BJ (cell line): ENCODE results near the gene PAX3. TPM values are rescaled to one million over a fixed set of nuclear protein-coding genes. Genes with fewer than 3 reads are reported as not detected.

Experiments
- CTCF ChIA-PET: fragments of 350-600 bp; formaldehyde crosslinking; extraction: SDS; loops from one replicate; lab custom pipeline; 2021; ENCODE audit warnings: antibody characterized with exemption, inconsistent platforms; lab: Yijun Ruan, JAX
- POLR2A ChIA-PET: fragments of 300-600 bp; sonication (Branson Sonifier 250); formaldehyde crosslinking; extraction: SDS; loops from one replicate; lab custom pipeline; 2021; ENCODE audit warnings: antibody characterized with exemption; lab: Charles Lee
- DNase-seq: peaks from one replicate; pipeline ENCODE4 v3.0.0-alpha.2; 2011; ENCODE audit warnings: low read depth
- H3K27me3 ChIP-seq: 2 replicates; pipeline ENCODE4 v1.6.0; 2011; ENCODE audit warnings: low read length; ENCODE audit not compliant: control insufficient read depth, insufficient read depth
- H3K36me3 ChIP-seq: 2 replicates; pipeline ENCODE4 v1.5.1; 2011; ENCODE audit warnings: low read length; ENCODE audit not compliant: control insufficient read depth, insufficient read depth
- H3K4me3 ChIP-seq: 2 replicates; pipeline ENCODE4 v1.5.1; 2011; ENCODE audit warnings: low read depth, mild to moderate bottlenecking, control low read depth, low read length
- CTCF ChIP-seq: IDR thresholded peaks from 2 replicates; pipeline ENCODE4 v1.5.1; 2011; ENCODE audit warnings: low read depth, mild to moderate bottlenecking, control low read depth, inconsistent platforms, low read length, moderate library complexity; ENCODE audit not compliant: insufficient read depth
- polyA plus RNA-seq: library from polyadenylated mRNA; depleted of rRNA; stranded (reverse); fragments of >200 nt; gene quantifications from 2 replicates; pipeline ENCODE4 v1.2.3, GENCODE V29; 2011

The PAX3 gene
- polyA plus RNA-seq, 1 experiment, result 11.1 TPM

DNA sequence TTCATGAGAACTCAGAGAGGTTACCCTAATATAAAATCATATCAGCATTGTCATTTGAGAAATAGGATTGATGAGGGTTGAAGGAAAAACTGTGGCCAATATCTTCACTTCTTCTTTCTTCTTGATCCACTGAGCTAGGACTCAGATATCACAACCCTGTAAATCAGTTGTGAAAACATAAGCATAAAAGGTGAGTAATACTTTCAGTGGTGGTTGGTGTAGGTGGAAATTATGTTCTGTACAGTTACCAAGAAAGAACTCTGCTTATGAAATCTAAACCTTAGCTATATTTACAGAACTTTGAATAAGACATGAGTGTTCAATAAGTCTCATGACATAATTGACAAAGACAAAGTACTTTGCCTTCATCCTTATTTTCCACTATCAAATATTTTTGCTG, 56.3 kb downstream of the PAX3 start:
- CTCF ChIA-PET, result no interaction called here
- Histone ChIP-seq H3K36me3 (no peaks in the 10 kb centered on the region), H3K4me3 (no peak overlapping the region), H3K27me3 (no peaks in the 10 kb centered on the region)
- no peak for DNase-seq
- no peak for TF ChIP-seq CTCF
- POLR2A ChIA-PET, result no interaction called here

DNA sequence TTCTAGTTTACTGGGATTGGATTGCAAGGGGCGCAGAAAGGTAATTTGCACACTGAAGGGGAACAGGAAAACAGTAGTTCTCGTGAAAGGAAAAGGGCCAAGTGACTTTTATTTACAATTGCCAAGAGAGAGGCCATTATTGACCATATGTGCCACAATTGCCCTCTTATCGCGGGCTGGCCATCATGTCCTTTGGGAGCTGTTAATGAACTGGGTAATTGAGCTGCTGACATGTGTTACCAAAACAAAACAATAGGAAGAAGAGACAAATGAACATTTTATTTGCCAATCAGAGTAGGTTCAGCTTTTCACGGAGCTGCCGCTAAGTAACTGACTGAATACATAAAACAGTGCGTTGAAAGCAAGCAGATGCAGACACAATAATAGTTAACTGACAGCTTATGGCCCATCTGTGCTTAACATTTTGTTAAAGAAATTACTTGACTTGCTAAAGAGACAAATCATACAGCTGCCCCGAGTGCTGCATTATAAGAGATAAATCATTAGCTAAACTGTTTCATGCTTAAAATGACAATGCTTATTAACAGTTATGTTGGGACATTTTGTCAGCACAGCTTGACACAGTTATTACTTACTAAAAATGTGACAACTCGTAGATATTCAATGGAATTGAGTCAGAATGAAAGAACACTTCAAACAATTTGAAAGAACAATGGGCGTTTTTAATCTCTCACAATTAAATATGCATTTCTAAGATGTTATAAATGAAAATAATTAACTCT, 57.5 kb downstream of the PAX3 start:
- DNase-seq, result no peak
- no peaks in the 10 kb centered on the region for H3K36me3 ChIP-seq
- no peaks in the 10 kb centered on the region for H3K27me3 ChIP-seq
- POLR2A ChIA-PET, result no interaction called here
- no peak for TF ChIP-seq CTCF
- CTCF ChIA-PET, result no interaction called here
- no peak overlapping the region for H3K4me3 ChIP-seq

DNA sequence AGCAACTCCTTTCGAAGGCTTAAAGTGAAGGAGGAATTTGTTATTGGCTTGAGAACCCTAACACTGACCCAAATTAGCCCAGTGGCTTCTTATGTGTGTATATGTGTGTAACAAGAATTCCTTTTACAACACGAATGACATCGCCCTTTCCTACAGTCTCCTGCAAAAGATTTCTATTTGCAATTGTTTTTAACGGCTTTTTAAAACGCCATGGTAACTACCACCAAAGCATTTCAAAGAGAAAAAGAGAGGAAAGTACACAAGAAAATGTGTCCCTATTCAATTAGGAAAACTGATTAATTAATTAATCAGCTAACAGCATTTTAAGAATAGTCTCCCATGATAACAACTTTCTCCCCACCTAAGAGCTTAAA, 58.1 kb downstream of the PAX3 start:
- Histone ChIP-seq H3K27me3 (no peaks in the 10 kb centered on the region), H3K36me3 (no peaks in the 10 kb centered on the region), H3K4me3 (no peak overlapping the region)
- DNase-seq, result no peak
- POLR2A ChIA-PET, result no interaction called here
- TF ChIP-seq CTCF, result no peak
- CTCF ChIA-PET, result no interaction called here

- POLR2A ChIA-PET, result no interaction called here
- Histone ChIP-seq H3K27me3 (no peaks in the 10 kb centered on the region), H3K36me3 (no peaks in the 10 kb centered on the region), H3K4me3 (no peak overlapping the region)
- CTCF ChIA-PET, result interaction anchor here (0.6 kb wide), 1 partner anchor 285 kb away, joined by 3 read pairs; no protein-coding TSS in a partner anchor
- no peak for TF ChIP-seq CTCF
- no peak for DNase-seq
These were observed 58.7 kb downstream of the PAX3 start for GRCh38 chr2:222239945-222240675.

- no peaks in the 10 kb centered on the region for H3K27me3 ChIP-seq
- POLR2A ChIA-PET, result no interaction called here
- no peak for DNase-seq
- TF ChIP-seq CTCF, result no peak
- CTCF ChIA-PET, result no interaction called here
- H3K4me3 ChIP-seq, result no peak overlapping the region
- H3K36me3 ChIP-seq, result no peaks in the 10 kb centered on the region
These were observed 59.7 kb downstream of the PAX3 start for GRCh38 chr2:222239091-222239490.
